WTC11 (cell line): ENCODE data around the gene XDH. TPM values are rescaled to one million over a fixed set of nuclear protein-coding genes. Genes with fewer than 3 reads are reported as not detected.

Experiments
- ATAC-seq: fragments of 200-7000 bp; cut with Tn5 transposase; 2 replicates; pipeline ENCODE4 v1.10.0; 2021; ENCODE audit warnings: mild to moderate bottlenecking, moderate library complexity
- CTCF ChIA-PET: fragments of 300-600 bp; sonication (Branson Sonifier 250); formaldehyde crosslinking; loops from one replicate; lab custom pipeline; 2021; ENCODE audit warnings: antibody characterized with exemption; lab: Charles Lee
- POLR2A ChIA-PET: fragments of 350-600 bp; sonication (Branson Sonifier 250); formaldehyde crosslinking; loops from one replicate; lab custom pipeline; 2021; ENCODE audit warnings: antibody characterized with exemption; lab: Charles Lee
- DNase-seq: peaks from one replicate; pipeline ENCODE4 v3.0.0; 2021; ENCODE audit warnings: low spot score
- H3K27ac Mint-ChIP-seq: 2 replicates; pipeline ENCODE4 v1.8.0; 2021; ENCODE audit warnings: mixed read lengths
- H3K27me3 Mint-ChIP-seq: 2 replicates; pipeline ENCODE4 v1.8.0; 2021; ENCODE audit warnings: low read depth, mild to moderate bottlenecking, moderate library complexity, mixed read lengths
- H3K36me3 Mint-ChIP-seq: 2 replicates; pipeline ENCODE4 v1.8.0; 2021; ENCODE audit warnings: mixed read lengths
- H3K4me1 Mint-ChIP-seq: 2 replicates; pipeline ENCODE4 v1.8.0; 2022; ENCODE audit warnings: mixed read lengths
- H3K4me3 Mint-ChIP-seq: 2 replicates; pipeline ENCODE4 v1.8.0; 2021; ENCODE audit warnings: mild to moderate bottlenecking, moderate library complexity, mixed read lengths
- H3K9me3 Mint-ChIP-seq: 2 replicates; pipeline ENCODE4 v1.8.0; 2021; ENCODE audit warnings: mixed read lengths
- ATF1 ChIP-seq: sonication (generic); formaldehyde crosslinking; IDR thresholded peaks from 2 replicates; pipeline ENCODE4 v1.8.1; 2023; ENCODE audit warnings: mild to moderate bottlenecking, moderate library complexity, missing genetic modification reagents
- CREB1 ChIP-seq: sonication (generic); formaldehyde crosslinking; IDR thresholded peaks from 2 replicates; pipeline ENCODE4 v1.8.0; 2023; ENCODE audit warnings: mild to moderate bottlenecking, missing genetic modification reagents
- ELF4 ChIP-seq: sonication (generic); formaldehyde crosslinking; IDR thresholded peaks from 2 replicates; pipeline ENCODE4 v1.8.1; 2022; ENCODE audit warnings: low read depth, mild to moderate bottlenecking, moderate library complexity, missing genetic modification reagents
- FOXJ3 ChIP-seq: sonication (generic); formaldehyde crosslinking; IDR thresholded peaks from 2 replicates; pipeline ENCODE4 v1.9.0; 2021; ENCODE audit warnings: missing genetic modification reagents, mild to moderate bottlenecking, borderline replicate concordance
- FOXK1 ChIP-seq: sonication (generic); formaldehyde crosslinking; IDR thresholded peaks from 2 replicates; pipeline ENCODE4 v1.8.0; 2022; ENCODE audit warnings: mild to moderate bottlenecking, moderate library complexity, missing genetic modification reagents
- FOXP1 ChIP-seq: sonication (generic); formaldehyde crosslinking; IDR thresholded peaks from 2 replicates; pipeline ENCODE4 v1.8.0; 2022; ENCODE audit warnings: missing genetic modification reagents, mild to moderate bottlenecking, moderate library complexity, borderline replicate concordance
- HMGA2 ChIP-seq: fragments of 250-450 bp; sonication (Bioruptor Pico); IDR thresholded peaks from 2 replicates; pipeline ENCODE4 v1.4.0; 2021; ENCODE audit warnings: mild to moderate bottlenecking, moderate library complexity
- IRF1 ChIP-seq: sonication (generic); formaldehyde crosslinking; IDR thresholded peaks from 2 replicates; pipeline ENCODE4 v1.8.0; 2023; ENCODE audit warnings: missing genetic modification reagents
- JAZF1 ChIP-seq: fragments of 250-450 bp; sonication (Bioruptor Pico); IDR thresholded peaks from 2 replicates; pipeline ENCODE4 v1.9.0; 2021; ENCODE audit warnings: moderate library complexity, mild to moderate bottlenecking, inconsistent platforms
- KAT7 ChIP-seq: sonication (generic); formaldehyde crosslinking; IDR thresholded peaks from 2 replicates; pipeline ENCODE4 v1.8.1; 2023; ENCODE audit warnings: missing genetic modification reagents, mild to moderate bottlenecking, borderline replicate concordance
- MXD4 ChIP-seq: fragments of 250-450 bp; sonication (Bioruptor Pico); IDR thresholded peaks from 2 replicates; pipeline ENCODE4 v1.8.0; 2021; ENCODE audit warnings: mild to moderate bottlenecking, moderate library complexity, borderline replicate concordance
- NFATC4 ChIP-seq: fragments of 250-450 bp; sonication (Bioruptor Pico); IDR thresholded peaks from 2 replicates; pipeline ENCODE4 v1.9.0; 2021; ENCODE audit warnings: mild to moderate bottlenecking
- NFYB ChIP-seq: sonication (generic); formaldehyde crosslinking; conservative IDR thresholded peaks from 2 replicates; pipeline ENCODE4 v1.8.0; 2022; ENCODE audit warnings: low read depth, missing genetic modification reagents
- NR3C1 ChIP-seq: sonication (generic); formaldehyde crosslinking; conservative IDR thresholded peaks from 2 replicates; pipeline ENCODE4 v1.8.1; 2023; ENCODE audit warnings: low read depth, mild to moderate bottlenecking, missing genetic modification reagents
- OVOL2 ChIP-seq: fragments of 250-450 bp; sonication (Bioruptor Pico); IDR thresholded peaks from 2 replicates; pipeline ENCODE4 v1.9.0; 2021; ENCODE audit warnings: mild to moderate bottlenecking, borderline replicate concordance
- PRDM15 ChIP-seq: sonication (generic); formaldehyde crosslinking; IDR thresholded peaks from 2 replicates; pipeline ENCODE4 v1.8.0; 2022; ENCODE audit warnings: missing genetic modification reagents
- SMAD4 ChIP-seq: sonication (generic); formaldehyde crosslinking; IDR thresholded peaks from 2 replicates; pipeline ENCODE4 v1.8.0; 2022; ENCODE audit warnings: mild to moderate bottlenecking, missing genetic modification reagents
- SP1 ChIP-seq: sonication (generic); formaldehyde crosslinking; conservative IDR thresholded peaks from 2 replicates; pipeline ENCODE4 v1.8.1; 2022; ENCODE audit warnings: missing genetic modification reagents
- TCF7 ChIP-seq: sonication (generic); formaldehyde crosslinking; IDR thresholded peaks from 2 replicates; pipeline ENCODE4 v1.8.0; 2022; ENCODE audit warnings: mild to moderate bottlenecking, low read depth, missing genetic modification reagents, moderate library complexity
- TEAD1 ChIP-seq: sonication (generic); formaldehyde crosslinking; IDR thresholded peaks from 2 replicates; pipeline ENCODE4 v1.8.0; 2022; ENCODE audit warnings: mild to moderate bottlenecking, missing genetic modification reagents
- TEAD4 ChIP-seq: sonication (generic); formaldehyde crosslinking; IDR thresholded peaks from 2 replicates; pipeline ENCODE4 v1.8.0; 2022; ENCODE audit warnings: mild to moderate bottlenecking, missing genetic modification reagents
- TP53 ChIP-seq: sonication (generic); formaldehyde crosslinking; IDR thresholded peaks from 2 replicates; pipeline ENCODE4 v1.8.1; 2023; ENCODE audit warnings: mild to moderate bottlenecking, missing genetic modification reagents
- ZBTB21 ChIP-seq: sonication (generic); formaldehyde crosslinking; IDR thresholded peaks from 2 replicates; pipeline ENCODE4 v1.8.1; 2023; ENCODE audit warnings: mild to moderate bottlenecking, missing genetic modification reagents, borderline replicate concordance
- ZNF138 ChIP-seq: sonication (generic); formaldehyde crosslinking; conservative IDR thresholded peaks from 2 replicates; pipeline ENCODE4 v1.8.1; 2022; ENCODE audit warnings: mild to moderate bottlenecking, moderate library complexity, missing genetic modification reagents
- ZNF263 ChIP-seq: sonication (generic); formaldehyde crosslinking; IDR thresholded peaks from 2 replicates; pipeline ENCODE4 v1.8.1; 2022; ENCODE audit warnings: low read depth, mild to moderate bottlenecking, moderate library complexity, missing genetic modification reagents
- ZNF317 ChIP-seq: sonication (generic); formaldehyde crosslinking; IDR thresholded peaks from 2 replicates; pipeline ENCODE4 v1.8.1; 2023; ENCODE audit warnings: low read depth, mild to moderate bottlenecking, moderate library complexity, missing genetic modification reagents, borderline replicate concordance
- ZNF396 ChIP-seq: fragments of 250-450 bp; sonication (Bioruptor Pico); IDR thresholded peaks from 2 replicates; pipeline ENCODE4 v1.8.0; 2021; ENCODE audit warnings: mild to moderate bottlenecking, moderate library complexity, borderline replicate concordance
- ZNF416 ChIP-seq: fragments of 250-450 bp; sonication (Bioruptor Pico); IDR thresholded peaks from 2 replicates; pipeline ENCODE4 v1.9.0; 2021; ENCODE audit warnings: mild to moderate bottlenecking, inconsistent platforms
- total RNA-seq: library from RNA; stranded (reverse); gene quantifications from 3 replicates; pipeline ENCODE4 v1.2.3, GENCODE V29; 2021
- TF ChIP-seq, protein P1 (sequence below): sonication (generic); formaldehyde crosslinking; IDR thresholded peaks from 2 replicates; pipeline ENCODE4 v1.8.0; 2022; ENCODE audit warnings: mild to moderate bottlenecking, missing genetic modification reagents
- TF ChIP-seq, protein P2 (sequence below): sonication (generic); formaldehyde crosslinking; IDR thresholded peaks from 2 replicates; pipeline ENCODE4 v1.8.0; 2022; ENCODE audit warnings: mild to moderate bottlenecking, missing genetic modification reagents
- TF ChIP-seq, protein P3 (sequence below): sonication (generic); formaldehyde crosslinking; IDR thresholded peaks from 2 replicates; pipeline ENCODE4 v1.8.1; 2022; ENCODE audit warnings: mild to moderate bottlenecking, moderate library complexity, missing genetic modification reagents

XDH gene
- total RNA-seq, 1 experiment from 2014 or later, result 3.0 TPM

GRCh38 chr2:31341351-31341750, 73.2 kb downstream of the XDH start:
- TF ChIP-seq, protein P1, sequence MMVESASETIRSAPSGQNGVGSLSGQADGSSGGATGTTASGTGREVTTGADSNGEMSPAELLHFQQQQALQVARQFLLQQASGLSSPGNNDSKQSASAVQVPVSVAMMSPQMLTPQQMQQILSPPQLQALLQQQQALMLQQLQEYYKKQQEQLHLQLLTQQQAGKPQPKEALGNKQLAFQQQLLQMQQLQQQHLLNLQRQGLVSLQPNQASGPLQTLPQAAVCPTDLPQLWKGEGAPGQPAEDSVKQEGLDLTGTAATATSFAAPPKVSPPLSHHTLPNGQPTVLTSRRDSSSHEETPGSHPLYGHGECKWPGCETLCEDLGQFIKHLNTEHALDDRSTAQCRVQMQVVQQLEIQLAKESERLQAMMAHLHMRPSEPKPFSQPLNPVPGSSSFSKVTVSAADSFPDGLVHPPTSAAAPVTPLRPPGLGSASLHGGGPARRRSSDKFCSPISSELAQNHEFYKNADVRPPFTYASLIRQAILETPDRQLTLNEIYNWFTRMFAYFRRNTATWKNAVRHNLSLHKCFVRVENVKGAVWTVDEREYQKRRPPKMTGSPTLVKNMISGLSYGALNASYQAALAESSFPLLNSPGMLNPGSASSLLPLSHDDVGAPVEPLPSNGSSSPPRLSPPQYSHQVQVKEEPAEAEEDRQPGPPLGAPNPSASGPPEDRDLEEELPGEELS, result no peak
- no peak for TF ChIP-seq NR3C1 (CRISPR knock-in tag)
- TF ChIP-seq NFYB (CRISPR knock-in tag), result no peak
- TF ChIP-seq FOXP1 (CRISPR knock-in tag), result no peak
- no peak for TF ChIP-seq TCF7 (CRISPR knock-in tag)
- TF ChIP-seq ZNF317, result no peak
- TF ChIP-seq TEAD1 (CRISPR knock-in tag), result no peak
- TF ChIP-seq TP53 (CRISPR knock-in tag), result no peak
- no peak for TF ChIP-seq ZNF416
- TF ChIP-seq IRF1, result no peak
- TF ChIP-seq, protein P2, sequence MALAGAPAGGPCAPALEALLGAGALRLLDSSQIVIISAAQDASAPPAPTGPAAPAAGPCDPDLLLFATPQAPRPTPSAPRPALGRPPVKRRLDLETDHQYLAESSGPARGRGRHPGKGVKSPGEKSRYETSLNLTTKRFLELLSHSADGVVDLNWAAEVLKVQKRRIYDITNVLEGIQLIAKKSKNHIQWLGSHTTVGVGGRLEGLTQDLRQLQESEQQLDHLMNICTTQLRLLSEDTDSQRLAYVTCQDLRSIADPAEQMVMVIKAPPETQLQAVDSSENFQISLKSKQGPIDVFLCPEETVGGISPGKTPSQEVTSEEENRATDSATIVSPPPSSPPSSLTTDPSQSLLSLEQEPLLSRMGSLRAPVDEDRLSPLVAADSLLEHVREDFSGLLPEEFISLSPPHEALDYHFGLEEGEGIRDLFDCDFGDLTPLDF (CRISPR knock-in tag), result no peak
- TF ChIP-seq KAT7 (CRISPR knock-in tag), result no peak
- TF ChIP-seq ZBTB21 (CRISPR knock-in tag), result no peak
- TF ChIP-seq NFATC4, result no peak
- no peak for TF ChIP-seq PRDM15 (CRISPR knock-in tag)
- TF ChIP-seq TEAD4, result no peak
- no peak for TF ChIP-seq SP1
- no peak for TF ChIP-seq HMGA2 (CRISPR knock-in tag)
- no peak for TF ChIP-seq ATF1 (CRISPR knock-in tag)
- TF ChIP-seq SMAD4 (CRISPR knock-in tag), result no peak
- no peak overlapping the region for H3K27ac Mint-ChIP-seq
- CTCF ChIA-PET, result interaction anchor here (1.0 to 1.1 kb wide), 2 partner anchors 8 to 107 kb away, joined by 3 read pairs; partner anchors contain the start of gene EHD3
- H3K9me3 Mint-ChIP-seq, result no peaks in the 10 kb centered on the region
- 0 out of 2 replicates have a peak, but pooled peaks cover 3% of the 10 kb centered on the region for H3K36me3 Mint-ChIP-seq
- DNase-seq, result no peak
- POLR2A ChIA-PET, result no interaction called here
- no peaks in the 10 kb centered on the region for H3K27me3 Mint-ChIP-seq
- no peak for ATAC-seq
- H3K4me3 Mint-ChIP-seq, result no peak overlapping the region
- no peaks in the 10 kb centered on the region for H3K4me1 Mint-ChIP-seq

- no peak overlapping the region for H3K4me3 Mint-ChIP-seq
- CTCF ChIA-PET, result interaction anchor here (1.0 kb wide), 1 partner anchor 629 kb away, joined by 5 read pairs; no protein-coding TSS in a partner anchor
- H3K27ac Mint-ChIP-seq, result no peak overlapping the region
Measured at GRCh38 chr2:31339696-31340095, 74.8 kb downstream of the XDH start.

More at GRCh38 chr2:31339696-31340095, 74.8 kb downstream of the XDH start:
- H3K27me3 Mint-ChIP-seq, result no peaks in the 10 kb centered on the region
- H3K4me1 Mint-ChIP-seq, result peaks cover 5% of the 10 kb centered on the region
- TF ChIP-seq, protein P3, sequence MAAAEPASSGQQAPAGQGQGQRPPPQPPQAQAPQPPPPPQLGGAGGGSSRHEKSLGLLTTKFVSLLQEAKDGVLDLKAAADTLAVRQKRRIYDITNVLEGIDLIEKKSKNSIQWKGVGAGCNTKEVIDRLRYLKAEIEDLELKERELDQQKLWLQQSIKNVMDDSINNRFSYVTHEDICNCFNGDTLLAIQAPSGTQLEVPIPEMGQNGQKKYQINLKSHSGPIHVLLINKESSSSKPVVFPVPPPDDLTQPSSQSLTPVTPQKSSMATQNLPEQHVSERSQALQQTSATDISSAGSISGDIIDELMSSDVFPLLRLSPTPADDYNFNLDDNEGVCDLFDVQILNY (CRISPR knock-in tag), result no peak
- TF ChIP-seq CREB1 (CRISPR knock-in tag) (no peak), FOXJ3 (CRISPR knock-in tag) (no peak), ZNF138 (CRISPR knock-in tag) (no peak), FOXK1 (CRISPR knock-in tag) (no peak), OVOL2 (CRISPR knock-in tag) (no peak), ELF4 (CRISPR knock-in tag) (no peak), ZNF317 (no peak), ATF1 (CRISPR knock-in tag) (no peak), ZNF263 (no peak), ZNF396 (CRISPR knock-in tag) (no peak), JAZF1 (CRISPR knock-in tag) (no peak), MXD4 (CRISPR knock-in tag) (no peak)
- POLR2A ChIA-PET, result no interaction called here
- ATAC-seq (no peak), DNase-seq (no peak)
- H3K9me3 Mint-ChIP-seq, result no peaks in the 10 kb centered on the region
- 0 out of 2 replicates have a peak, but pooled peaks cover 3% of the 10 kb centered on the region for H3K36me3 Mint-ChIP-seq
